Hepatocyte (in vitro differentiated cells): ENCODE measurements around the gene PFDN4.

Source experiments
- EZH2 ChIP-seq: fragments of 200-600 bp; sonication (generic); IDR thresholded peaks from 2 replicates; pipeline ENCODE4 v1.6.1; 2016; ENCODE audit warnings: antibody characterized with exemption, mild to moderate bottlenecking, borderline replicate concordance
- EZH2phosphoT487 ChIP-seq: fragments of 200-600 bp; sonication (generic); IDR thresholded peaks from one replicate; pipeline ENCODE4 v1.6.1; 2018; ENCODE audit warnings: antibody characterized with exemption, mild to moderate bottlenecking, low read depth, moderate library complexity; ENCODE audit not compliant: unreplicated experiment, severe bottlenecking
- TF ChIP-seq, protein P1 (sequence below): fragments of 200-600 bp; sonication (generic); IDR thresholded peaks from 2 replicates; pipeline ENCODE4 v1.5.1; 2016; ENCODE audit warnings: antibody characterized with exemption, mild to moderate bottlenecking; ENCODE audit not compliant: poor library complexity

DNA sequence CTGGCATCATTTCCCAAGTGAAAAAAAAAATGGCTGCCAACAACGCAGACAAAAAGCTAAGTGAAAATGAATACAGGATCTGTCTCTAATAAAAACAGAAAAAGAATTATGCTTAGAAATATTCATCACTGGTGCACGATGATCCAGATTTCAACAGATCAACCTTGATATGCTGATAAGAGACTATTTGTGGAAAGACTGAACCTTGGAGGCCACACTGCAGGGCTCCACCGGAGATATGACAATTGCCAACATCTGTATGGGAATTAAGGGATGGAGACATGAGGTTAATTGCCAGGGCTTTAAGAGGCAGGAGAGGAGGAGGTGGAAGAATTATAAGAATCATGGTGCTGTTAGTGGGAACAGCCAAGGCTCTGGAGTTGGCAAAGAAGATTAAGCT, 48.3 kb downstream of the PFDN4 start:
- TF ChIP-seq, protein P1, sequence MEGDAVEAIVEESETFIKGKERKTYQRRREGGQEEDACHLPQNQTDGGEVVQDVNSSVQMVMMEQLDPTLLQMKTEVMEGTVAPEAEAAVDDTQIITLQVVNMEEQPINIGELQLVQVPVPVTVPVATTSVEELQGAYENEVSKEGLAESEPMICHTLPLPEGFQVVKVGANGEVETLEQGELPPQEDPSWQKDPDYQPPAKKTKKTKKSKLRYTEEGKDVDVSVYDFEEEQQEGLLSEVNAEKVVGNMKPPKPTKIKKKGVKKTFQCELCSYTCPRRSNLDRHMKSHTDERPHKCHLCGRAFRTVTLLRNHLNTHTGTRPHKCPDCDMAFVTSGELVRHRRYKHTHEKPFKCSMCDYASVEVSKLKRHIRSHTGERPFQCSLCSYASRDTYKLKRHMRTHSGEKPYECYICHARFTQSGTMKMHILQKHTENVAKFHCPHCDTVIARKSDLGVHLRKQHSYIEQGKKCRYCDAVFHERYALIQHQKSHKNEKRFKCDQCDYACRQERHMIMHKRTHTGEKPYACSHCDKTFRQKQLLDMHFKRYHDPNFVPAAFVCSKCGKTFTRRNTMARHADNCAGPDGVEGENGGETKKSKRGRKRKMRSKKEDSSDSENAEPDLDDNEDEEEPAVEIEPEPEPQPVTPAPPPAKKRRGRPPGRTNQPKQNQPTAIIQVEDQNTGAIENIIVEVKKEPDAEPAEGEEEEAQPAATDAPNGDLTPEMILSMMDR, result no peak
- no peak for TF ChIP-seq EZH2
- no peak for TF ChIP-seq EZH2phosphoT487
